Uterus (tissue), 2 donors: Measurements from ENCODE around the gene C1QTNF6.

Experiments
- POLR2A ChIP-seq, 2 donors: fragments of 450-650 bp; IDR thresholded peaks; one replicate each; pipeline ENCODE4 v1.6.1; 2016; ENCODE audit warnings: antibody characterized with exemption in 2 of 2, mild to moderate bottlenecking in 1 of 2, moderate library complexity in 1 of 2
- TF ChIP-seq, protein P1 (sequence below), 4 experiments: fragments of 200-600 bp in 2 of 4; fragments of 450-650 bp in 2 of 4; sonication (generic) in 2 of 4; IDR thresholded peaks; one replicate each; pipeline ENCODE4 v1.5.1; 2016 to 2019; ENCODE audit warnings: antibody characterized with exemption in 4 of 4, mild to moderate bottlenecking in 2 of 4, moderate library complexity in 1 of 4

- TF ChIP-seq POLR2A (IDR thresholded peaks at IDR 0.05) = no peak
- TF ChIP-seq, protein P1, sequence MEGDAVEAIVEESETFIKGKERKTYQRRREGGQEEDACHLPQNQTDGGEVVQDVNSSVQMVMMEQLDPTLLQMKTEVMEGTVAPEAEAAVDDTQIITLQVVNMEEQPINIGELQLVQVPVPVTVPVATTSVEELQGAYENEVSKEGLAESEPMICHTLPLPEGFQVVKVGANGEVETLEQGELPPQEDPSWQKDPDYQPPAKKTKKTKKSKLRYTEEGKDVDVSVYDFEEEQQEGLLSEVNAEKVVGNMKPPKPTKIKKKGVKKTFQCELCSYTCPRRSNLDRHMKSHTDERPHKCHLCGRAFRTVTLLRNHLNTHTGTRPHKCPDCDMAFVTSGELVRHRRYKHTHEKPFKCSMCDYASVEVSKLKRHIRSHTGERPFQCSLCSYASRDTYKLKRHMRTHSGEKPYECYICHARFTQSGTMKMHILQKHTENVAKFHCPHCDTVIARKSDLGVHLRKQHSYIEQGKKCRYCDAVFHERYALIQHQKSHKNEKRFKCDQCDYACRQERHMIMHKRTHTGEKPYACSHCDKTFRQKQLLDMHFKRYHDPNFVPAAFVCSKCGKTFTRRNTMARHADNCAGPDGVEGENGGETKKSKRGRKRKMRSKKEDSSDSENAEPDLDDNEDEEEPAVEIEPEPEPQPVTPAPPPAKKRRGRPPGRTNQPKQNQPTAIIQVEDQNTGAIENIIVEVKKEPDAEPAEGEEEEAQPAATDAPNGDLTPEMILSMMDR (IDR thresholded peaks at IDR 0.05) = no peak
These were observed 25.3 kb upstream of the C1QTNF6 start for GRCh38 chr22:37213218-37213855.
